ENCODE data around the gene PREX1. TPM values are rescaled to one million over a fixed set of nuclear protein-coding genes. Genes with fewer than 3 reads are reported as not detected.

PREX1 gene
- total RNA-seq, 1 experiment from 2014 or later = 20.0 TPM

DNA sequence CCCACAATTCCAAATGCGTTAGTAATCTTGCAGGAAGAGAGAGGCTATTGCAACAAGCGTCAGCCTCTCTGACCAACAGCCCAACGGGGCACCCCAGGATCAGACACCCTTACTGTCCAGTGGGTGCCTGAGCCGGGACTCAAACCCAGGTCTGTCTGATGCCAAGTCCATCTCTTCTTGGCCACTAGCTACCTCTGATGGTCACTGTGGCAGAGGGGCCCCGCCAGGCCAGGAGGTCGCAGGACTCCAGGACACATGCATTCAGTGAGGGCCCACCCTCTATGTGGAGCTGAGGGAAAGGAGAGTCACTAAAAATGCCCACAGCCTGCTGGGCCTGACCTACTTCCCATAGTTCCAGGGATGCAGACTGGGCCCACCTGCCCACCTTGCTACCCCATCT, 83.3 kb downstream of the PREX1 start:
- intact Hi-C loops (cut with micrococcal nuclease; ENCODE audit: unreplicated experiment) (no loop called here), in situ Hi-C loops (cut with HindIII; ENCODE audit: low pct_unique_long_range_greater_than_20kb, low sequenced_read_pairs) (no loop called here)
- ATAC-seq (no peak), DNase-seq (ENCODE audit: low read depth, low spot score) (no peak)
- Histone ChIP-seq H3K27ac (ENCODE audit: low read length) (no peak overlapping the region), H3K4me1 (ENCODE audit: control insufficient read depth, insufficient read depth, low read length) (no peaks in the 10 kb centered on the region), H3K36me3 (ENCODE audit: control insufficient read depth, insufficient read depth, low read length) (no peaks in the 10 kb centered on the region), H3K9me3 (ENCODE audit: control insufficient read depth, insufficient read depth, low read depth, low read length) (no peaks in the 10 kb centered on the region), H3K27me3 (ENCODE audit: control insufficient read depth, insufficient read depth, low read length) (no peaks in the 10 kb centered on the region), H3K4me3 (ENCODE audit: low read depth in 2 of 2, low read length in 2 of 2) (no peak overlapping the region)
- POLR2A ChIA-PET = no interaction called here
- CTCF ChIA-PET = no interaction called here
- BruUV-seq (replicated peaks) = no TSS peak
- no peak for TF ChIP-seq POLR2AphosphoS5 (IDR thresholded peaks at IDR 0.05; ENCODE audit: low read depth, low read length)
- TF ChIP-seq, protein P1, sequence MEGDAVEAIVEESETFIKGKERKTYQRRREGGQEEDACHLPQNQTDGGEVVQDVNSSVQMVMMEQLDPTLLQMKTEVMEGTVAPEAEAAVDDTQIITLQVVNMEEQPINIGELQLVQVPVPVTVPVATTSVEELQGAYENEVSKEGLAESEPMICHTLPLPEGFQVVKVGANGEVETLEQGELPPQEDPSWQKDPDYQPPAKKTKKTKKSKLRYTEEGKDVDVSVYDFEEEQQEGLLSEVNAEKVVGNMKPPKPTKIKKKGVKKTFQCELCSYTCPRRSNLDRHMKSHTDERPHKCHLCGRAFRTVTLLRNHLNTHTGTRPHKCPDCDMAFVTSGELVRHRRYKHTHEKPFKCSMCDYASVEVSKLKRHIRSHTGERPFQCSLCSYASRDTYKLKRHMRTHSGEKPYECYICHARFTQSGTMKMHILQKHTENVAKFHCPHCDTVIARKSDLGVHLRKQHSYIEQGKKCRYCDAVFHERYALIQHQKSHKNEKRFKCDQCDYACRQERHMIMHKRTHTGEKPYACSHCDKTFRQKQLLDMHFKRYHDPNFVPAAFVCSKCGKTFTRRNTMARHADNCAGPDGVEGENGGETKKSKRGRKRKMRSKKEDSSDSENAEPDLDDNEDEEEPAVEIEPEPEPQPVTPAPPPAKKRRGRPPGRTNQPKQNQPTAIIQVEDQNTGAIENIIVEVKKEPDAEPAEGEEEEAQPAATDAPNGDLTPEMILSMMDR (IDR thresholded peaks at IDR 0.05) = no peak
- TF ChIP-seq, protein P2, sequence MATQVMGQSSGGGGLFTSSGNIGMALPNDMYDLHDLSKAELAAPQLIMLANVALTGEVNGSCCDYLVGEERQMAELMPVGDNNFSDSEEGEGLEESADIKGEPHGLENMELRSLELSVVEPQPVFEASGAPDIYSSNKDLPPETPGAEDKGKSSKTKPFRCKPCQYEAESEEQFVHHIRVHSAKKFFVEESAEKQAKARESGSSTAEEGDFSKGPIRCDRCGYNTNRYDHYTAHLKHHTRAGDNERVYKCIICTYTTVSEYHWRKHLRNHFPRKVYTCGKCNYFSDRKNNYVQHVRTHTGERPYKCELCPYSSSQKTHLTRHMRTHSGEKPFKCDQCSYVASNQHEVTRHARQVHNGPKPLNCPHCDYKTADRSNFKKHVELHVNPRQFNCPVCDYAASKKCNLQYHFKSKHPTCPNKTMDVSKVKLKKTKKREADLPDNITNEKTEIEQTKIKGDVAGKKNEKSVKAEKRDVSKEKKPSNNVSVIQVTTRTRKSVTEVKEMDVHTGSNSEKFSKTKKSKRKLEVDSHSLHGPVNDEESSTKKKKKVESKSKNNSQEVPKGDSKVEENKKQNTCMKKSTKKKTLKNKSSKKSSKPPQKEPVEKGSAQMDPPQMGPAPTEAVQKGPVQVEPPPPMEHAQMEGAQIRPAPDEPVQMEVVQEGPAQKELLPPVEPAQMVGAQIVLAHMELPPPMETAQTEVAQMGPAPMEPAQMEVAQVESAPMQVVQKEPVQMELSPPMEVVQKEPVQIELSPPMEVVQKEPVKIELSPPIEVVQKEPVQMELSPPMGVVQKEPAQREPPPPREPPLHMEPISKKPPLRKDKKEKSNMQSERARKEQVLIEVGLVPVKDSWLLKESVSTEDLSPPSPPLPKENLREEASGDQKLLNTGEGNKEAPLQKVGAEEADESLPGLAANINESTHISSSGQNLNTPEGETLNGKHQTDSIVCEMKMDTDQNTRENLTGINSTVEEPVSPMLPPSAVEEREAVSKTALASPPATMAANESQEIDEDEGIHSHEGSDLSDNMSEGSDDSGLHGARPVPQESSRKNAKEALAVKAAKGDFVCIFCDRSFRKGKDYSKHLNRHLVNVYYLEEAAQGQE (IDR thresholded peaks at IDR 0.05; ENCODE audit: insufficient read depth in 1 of 2, low read depth in 2 of 2, low read length in 1 of 2) = no peak
- no peak for TF ChIP-seq TCF7L2 (IDR thresholded peaks at IDR 0.05; ENCODE audit: low read depth, low read length)
- TF ChIP-seq SIN3A (IDR thresholded peaks at IDR 0.05; ENCODE audit: borderline replicate concordance, insufficient read depth, low read depth, low read length) = no peak

DNA sequence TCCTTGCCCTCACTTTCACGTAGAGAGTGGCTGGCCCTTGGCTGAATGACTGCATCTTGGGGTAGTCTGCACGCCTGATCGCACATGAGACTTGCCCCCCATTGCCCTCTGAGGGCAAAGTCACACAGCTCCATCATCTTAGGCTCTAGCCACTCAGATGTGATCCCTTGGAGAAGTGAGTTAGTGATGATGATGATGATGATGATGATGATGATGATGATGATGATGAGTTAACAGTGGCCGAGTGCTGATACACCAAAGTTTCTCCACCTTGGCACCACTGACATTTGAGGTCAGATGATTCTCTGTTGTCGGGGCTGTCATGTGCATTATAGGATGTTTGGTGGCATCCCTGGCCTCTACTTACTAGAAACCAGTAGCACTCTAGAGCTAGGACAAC, 84.0 kb downstream of the PREX1 start:
- no TSS peak for BruUV-seq (replicated peaks)
- DNase-seq (ENCODE audit: low read depth, low spot score) (no peak), ATAC-seq (no peak)
- TF ChIP-seq, protein P1 (IDR thresholded peaks at IDR 0.05) = no peak
- no peak for TF ChIP-seq TCF7L2 (IDR thresholded peaks at IDR 0.05; ENCODE audit: low read depth, low read length)
- TF ChIP-seq SIN3A (IDR thresholded peaks at IDR 0.05; ENCODE audit: borderline replicate concordance, insufficient read depth, low read depth, low read length) = no peak
- no peak for TF ChIP-seq POLR2AphosphoS5 (IDR thresholded peaks at IDR 0.05; ENCODE audit: low read depth, low read length)
- TF ChIP-seq, protein P2 (IDR thresholded peaks at IDR 0.05; ENCODE audit: insufficient read depth in 1 of 2, low read depth in 2 of 2, low read length in 1 of 2) = no peak
- ChIA-PET POLR2A (no interaction called here), CTCF (no interaction called here)
- in situ Hi-C loops (cut with HindIII; ENCODE audit: low pct_unique_long_range_greater_than_20kb, low sequenced_read_pairs) = no loop called here
- no peaks in the 10 kb centered on the region for H3K9me3 ChIP-seq (ENCODE audit: control insufficient read depth, insufficient read depth, low read depth, low read length)
- intact Hi-C loops (cut with micrococcal nuclease; ENCODE audit: unreplicated experiment) = no loop called here
- no peaks in the 10 kb centered on the region for H3K36me3 ChIP-seq (ENCODE audit: control insufficient read depth, insufficient read depth, low read length)
- H3K27me3 ChIP-seq (ENCODE audit: control insufficient read depth, insufficient read depth, low read length) = no peaks in the 10 kb centered on the region
- no peaks in the 10 kb centered on the region for H3K4me1 ChIP-seq (ENCODE audit: control insufficient read depth, insufficient read depth, low read length)
- H3K27ac ChIP-seq (ENCODE audit: low read length) = no peak overlapping the region
- H3K4me3 ChIP-seq (ENCODE audit: low read depth in 2 of 2, low read length in 2 of 2) = no peak overlapping the region

Measured in Panc1 (cell line).